Muscle layer of duodenum (tissue), 2 donors: ENCODE data around the gene MRPL52.

Experiments
- H3K27ac ChIP-seq: one replicate; pipeline ENCODE4 v1.7.0; 2013; ENCODE audit warnings: mild to moderate bottlenecking, low read length
- H3K27me3 ChIP-seq: one replicate; pipeline ENCODE4 v1.7.0; 2013; ENCODE audit warnings: low read depth, mild to moderate bottlenecking, control low read depth, low read length
- H3K36me3 ChIP-seq, 2 donors: one replicate each; pipeline ENCODE4 v1.7.0; 2013; ENCODE audit warnings: low read length in 2 of 2, control low read depth in 1 of 2, mild to moderate bottlenecking in 1 of 2; ENCODE audit not compliant: insufficient read depth in 2 of 2, control insufficient read depth in 1 of 2
- H3K4me1 ChIP-seq, 2 donors: one replicate each; pipeline ENCODE4 v1.7.0; 2013; ENCODE audit warnings: low read length in 2 of 2, mild to moderate bottlenecking in 2 of 2, control low read depth in 1 of 2, moderate library complexity in 1 of 2; ENCODE audit not compliant: insufficient read depth in 2 of 2, control insufficient read depth in 1 of 2
- H3K4me3 ChIP-seq, 2 donors: one replicate each; pipeline ENCODE4 v1.7.0; 2013; ENCODE audit warnings: low read length in 2 of 2, low read depth in 1 of 2, mild to moderate bottlenecking in 1 of 2
- H3K9me3 ChIP-seq, 2 donors: one replicate each; pipeline ENCODE4 v1.7.0; 2013; ENCODE audit warnings: low read length in 2 of 2, control low read depth in 1 of 2, mild to moderate bottlenecking in 1 of 2; ENCODE audit not compliant: control insufficient read depth in 1 of 2
- donor health status: healthy.

The MRPL52 gene

GRCh38 chr14:22882529-22883172 lies 53.0 kb downstream of the MRPL52 start:
- Histone ChIP-seq H3K4me3 (no peak overlapping the region), H3K9me3 (no peaks in the 10 kb centered on the region), H3K36me3 (peaks cover 19 to 23% of the 10 kb centered on the region in 2 donors), H3K4me1 (peaks cover 0 to 16% of the 10 kb centered on the region in 2 donors), H3K27me3 (no peaks in the 10 kb centered on the region), H3K27ac (no peak overlapping the region)

- H3K27ac ChIP-seq = no peak within 1 kb of the TSS
- H3K4me1 ChIP-seq = peaks cover 0 to 19% of the 10 kb centered on the region in 2 donors
- no peak within 1 kb of the TSS for H3K4me3 ChIP-seq
- H3K27me3 ChIP-seq = no peaks in the 10 kb centered on the region
- H3K9me3 ChIP-seq = no peaks in the 10 kb centered on the region
- H3K36me3 ChIP-seq = peaks cover 12 to 16% of the 10 kb centered on the region in 2 donors
These were observed 53.7 kb downstream of the MRPL52 start, which contains the start of gene REM2 for GRCh38 chr14:22883173-22883976. Gene REM2 (plus strand): TSS chr14:22883222. CDS start chr14:22883288, 66 bp downstream.

- no peaks in the 10 kb centered on the region for H3K27me3 ChIP-seq
These were observed 54.5 kb downstream of the MRPL52 start for GRCh38 chr14:22884076-22884737.

More at GRCh38 chr14:22884076-22884737, 54.5 kb downstream of the MRPL52 start:
- Histone ChIP-seq H3K36me3 (peaks cover 5 to 7% of the 10 kb centered on the region in 2 donors), H3K27ac (no peak overlapping the region), H3K4me3 (no peak overlapping the region), H3K4me1 (peaks cover 0 to 19% of the 10 kb centered on the region in 2 donors), H3K9me3 (no peaks in the 10 kb centered on the region)
